ENCODE measurements around the gene ARHGAP26.

DNA sequence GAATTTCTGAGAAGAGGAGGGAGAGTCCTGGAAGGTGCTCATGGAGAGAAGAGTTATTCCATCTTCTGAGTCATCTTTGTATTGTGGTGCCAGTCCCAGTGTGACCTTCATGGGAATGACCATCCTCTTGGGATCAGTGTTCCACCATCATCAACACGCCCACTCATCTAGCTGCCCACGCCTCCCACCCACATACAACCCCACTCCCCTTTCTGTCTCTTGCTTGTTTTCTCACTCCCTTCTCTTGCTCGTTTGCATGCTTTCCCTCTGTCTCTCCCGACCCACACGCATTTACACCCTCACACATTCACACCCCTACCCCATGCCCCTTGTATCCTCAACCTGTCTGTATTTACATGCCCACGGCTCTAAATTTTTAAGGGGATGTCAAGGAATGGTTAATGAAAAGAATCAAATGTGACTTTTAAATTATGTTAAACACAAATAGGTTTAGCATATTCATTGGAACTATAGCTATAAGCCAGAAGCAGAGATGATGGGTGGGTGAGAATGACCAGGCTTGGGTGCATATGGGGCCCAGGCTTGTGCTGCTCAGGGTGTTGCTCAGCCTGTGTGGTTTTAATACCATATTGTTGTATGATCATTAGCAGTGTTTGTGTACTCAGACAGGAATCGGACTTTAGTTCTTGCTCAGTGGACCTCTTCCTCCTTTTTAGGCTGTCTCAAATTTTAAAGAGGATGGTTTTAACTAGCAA is 160.4 kb downstream of the ARHGAP26 start:
- TF ChIP-seq, protein P1, sequence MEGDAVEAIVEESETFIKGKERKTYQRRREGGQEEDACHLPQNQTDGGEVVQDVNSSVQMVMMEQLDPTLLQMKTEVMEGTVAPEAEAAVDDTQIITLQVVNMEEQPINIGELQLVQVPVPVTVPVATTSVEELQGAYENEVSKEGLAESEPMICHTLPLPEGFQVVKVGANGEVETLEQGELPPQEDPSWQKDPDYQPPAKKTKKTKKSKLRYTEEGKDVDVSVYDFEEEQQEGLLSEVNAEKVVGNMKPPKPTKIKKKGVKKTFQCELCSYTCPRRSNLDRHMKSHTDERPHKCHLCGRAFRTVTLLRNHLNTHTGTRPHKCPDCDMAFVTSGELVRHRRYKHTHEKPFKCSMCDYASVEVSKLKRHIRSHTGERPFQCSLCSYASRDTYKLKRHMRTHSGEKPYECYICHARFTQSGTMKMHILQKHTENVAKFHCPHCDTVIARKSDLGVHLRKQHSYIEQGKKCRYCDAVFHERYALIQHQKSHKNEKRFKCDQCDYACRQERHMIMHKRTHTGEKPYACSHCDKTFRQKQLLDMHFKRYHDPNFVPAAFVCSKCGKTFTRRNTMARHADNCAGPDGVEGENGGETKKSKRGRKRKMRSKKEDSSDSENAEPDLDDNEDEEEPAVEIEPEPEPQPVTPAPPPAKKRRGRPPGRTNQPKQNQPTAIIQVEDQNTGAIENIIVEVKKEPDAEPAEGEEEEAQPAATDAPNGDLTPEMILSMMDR (IDR thresholded peaks at IDR 0.05): no peak
- TF ChIP-seq POLR2A (IDR thresholded peaks at IDR 0.05): no peak
